Smooth muscle cell (in vitro differentiated cells): ENCODE measurements around the gene MCCD1. TPM values are rescaled to one million over a fixed set of nuclear protein-coding genes. Genes with fewer than 3 reads are reported as not detected.

Experiments used
- DNase-seq: peaks from one replicate; lab custom pipeline; 2025; ENCODE audit not compliant: unreplicated experiment; lab: John Stamatoyannopoulos, UW
- H2AFZ ChIP-seq: fragments of 200-600 bp; sonication (generic); 2 replicates; pipeline ENCODE4 v1.6.0; 2016; ENCODE audit warnings: antibody characterized with exemption, low read depth, mild to moderate bottlenecking
- H3F3A ChIP-seq: fragments of 200-600 bp; sonication (generic); 2 replicates; pipeline ENCODE4 v1.6.0; 2017; ENCODE audit warnings: antibody characterized with exemption, low read depth
- H3K27ac ChIP-seq: fragments of 200-600 bp; sonication (generic); 2 replicates; pipeline ENCODE4 v1.5.1; 2016; ENCODE audit warnings: low read depth, mild to moderate bottlenecking
- H3K27me3 ChIP-seq: fragments of 200-600 bp; sonication (generic); 2 replicates; pipeline ENCODE4 v1.6.1; 2016; ENCODE audit warnings: low read depth, mild to moderate bottlenecking
- H3K36me3 ChIP-seq: fragments of 200-600 bp; sonication (generic); 2 replicates; pipeline ENCODE4 v1.5.1; 2016; ENCODE audit warnings: low read depth
- H3K4me1 ChIP-seq: fragments of 200-600 bp; sonication (generic); 2 replicates; pipeline ENCODE4 v1.5.1; 2016; ENCODE audit warnings: low read depth
- H3K4me2 ChIP-seq: fragments of 200-600 bp; sonication (generic); 2 replicates; pipeline ENCODE4 v1.6.0; 2016; ENCODE audit warnings: mild to moderate bottlenecking
- H3K4me3 ChIP-seq: fragments of 200-600 bp; sonication (generic); 2 replicates; pipeline ENCODE4 v1.5.1; 2016; ENCODE audit warnings: mild to moderate bottlenecking
- H3K79me2 ChIP-seq: fragments of 200-600 bp; sonication (generic); 2 replicates; pipeline ENCODE4 v1.6.0; 2016; ENCODE audit warnings: low read depth, mild to moderate bottlenecking
- H3K9ac ChIP-seq: fragments of 200-600 bp; sonication (generic); 2 replicates; pipeline ENCODE4 v1.6.0; 2016; ENCODE audit warnings: low read depth
- H3K9me3 ChIP-seq: fragments of 200-600 bp; sonication (generic); replicated peaks from 2 replicates; pipeline ENCODE4 v1.5.1; 2016; ENCODE audit warnings: low read depth
- H4K20me1 ChIP-seq: fragments of 200-600 bp; sonication (generic); 2 replicates; pipeline ENCODE4 v1.6.0; 2016; ENCODE audit warnings: low read depth
- WGBS: methylation state at CpG from one replicate; pipeline ENCODE4 v1.1.7; 2016; ENCODE audit warnings: low lambda C conversion rate; 5-methylcytosine and 5-hydroxymethylcytosine counted together
- polyA plus RNA-seq: library from polyadenylated mRNA; unstranded; fragments of >200 nt; fragmentation: Nextera tagmentation; extraction: Ambion mirVana; gene quantifications from 2 replicates; pipeline ENCODE4 v1.2.1, GENCODE V29; 2016
- total RNA-seq: library from RNA; depleted of rRNA; stranded (reverse); fragments of >200 nt; gene quantifications from 2 replicates; pipeline ENCODE4 v1.2.3, GENCODE V29; 2014
- TF ChIP-seq, protein P1 (sequence below): fragments of 200-600 bp; sonication (generic); IDR thresholded peaks from 2 replicates; pipeline ENCODE4 v1.5.1; 2017; ENCODE audit warnings: borderline replicate concordance, mild to moderate bottlenecking, antibody characterized with exemption; ENCODE audit not compliant: insufficient read depth, poor library complexity, severe bottlenecking

The MCCD1 gene
- total and polyA plus RNA-seq, 2 experiments from 2014 or later: not detected

DNA sequence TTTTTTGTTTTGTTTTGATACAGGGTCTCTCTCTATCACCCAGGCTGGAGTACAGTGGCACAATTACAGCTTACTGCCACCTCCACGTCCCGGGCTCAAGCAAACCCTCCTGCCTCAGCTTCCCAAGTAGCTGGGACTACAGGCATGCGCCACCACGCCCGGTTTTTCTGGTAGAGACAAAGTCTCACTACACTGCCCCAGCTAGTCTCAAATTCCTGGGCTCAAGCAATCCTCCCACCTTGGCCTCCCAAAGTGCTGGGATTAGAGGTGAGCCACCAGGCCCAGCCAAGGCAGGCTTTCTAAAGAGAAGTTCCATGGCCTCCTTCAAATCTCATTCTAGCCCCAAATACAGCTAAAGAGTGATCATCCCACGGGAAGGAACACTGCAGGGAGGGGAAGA lies 5.2 kb downstream of the MCCD1 start:
- TF ChIP-seq, protein P1, sequence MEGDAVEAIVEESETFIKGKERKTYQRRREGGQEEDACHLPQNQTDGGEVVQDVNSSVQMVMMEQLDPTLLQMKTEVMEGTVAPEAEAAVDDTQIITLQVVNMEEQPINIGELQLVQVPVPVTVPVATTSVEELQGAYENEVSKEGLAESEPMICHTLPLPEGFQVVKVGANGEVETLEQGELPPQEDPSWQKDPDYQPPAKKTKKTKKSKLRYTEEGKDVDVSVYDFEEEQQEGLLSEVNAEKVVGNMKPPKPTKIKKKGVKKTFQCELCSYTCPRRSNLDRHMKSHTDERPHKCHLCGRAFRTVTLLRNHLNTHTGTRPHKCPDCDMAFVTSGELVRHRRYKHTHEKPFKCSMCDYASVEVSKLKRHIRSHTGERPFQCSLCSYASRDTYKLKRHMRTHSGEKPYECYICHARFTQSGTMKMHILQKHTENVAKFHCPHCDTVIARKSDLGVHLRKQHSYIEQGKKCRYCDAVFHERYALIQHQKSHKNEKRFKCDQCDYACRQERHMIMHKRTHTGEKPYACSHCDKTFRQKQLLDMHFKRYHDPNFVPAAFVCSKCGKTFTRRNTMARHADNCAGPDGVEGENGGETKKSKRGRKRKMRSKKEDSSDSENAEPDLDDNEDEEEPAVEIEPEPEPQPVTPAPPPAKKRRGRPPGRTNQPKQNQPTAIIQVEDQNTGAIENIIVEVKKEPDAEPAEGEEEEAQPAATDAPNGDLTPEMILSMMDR: no peak
- H3K4me3 ChIP-seq: no peak overlapping the region
- H3K27me3 ChIP-seq: no peaks in the 10 kb centered on the region
- H3K36me3 ChIP-seq: peaks cover 27% of the 10 kb centered on the region
- no peaks in the 10 kb centered on the region for H3K9me3 ChIP-seq
- peaks cover 35% of the 10 kb centered on the region for H3F3A ChIP-seq
- peaks cover 97% of the 10 kb centered on the region for H4K20me1 ChIP-seq
- H2AFZ ChIP-seq: no peak overlapping the region
- peaks cover 3% of the 10 kb centered on the region for H3K4me1 ChIP-seq
- H3K9ac ChIP-seq: no peak overlapping the region
- H3K79me2 ChIP-seq: peaks cover 38% of the 10 kb centered on the region
- 98% methylated on average over 6 of the region's 6 CpGs for WGBS
- no peak overlapping the region for H3K27ac ChIP-seq
- no peak overlapping the region for H3K4me2 ChIP-seq
- no peak for DNase-seq

DNA sequence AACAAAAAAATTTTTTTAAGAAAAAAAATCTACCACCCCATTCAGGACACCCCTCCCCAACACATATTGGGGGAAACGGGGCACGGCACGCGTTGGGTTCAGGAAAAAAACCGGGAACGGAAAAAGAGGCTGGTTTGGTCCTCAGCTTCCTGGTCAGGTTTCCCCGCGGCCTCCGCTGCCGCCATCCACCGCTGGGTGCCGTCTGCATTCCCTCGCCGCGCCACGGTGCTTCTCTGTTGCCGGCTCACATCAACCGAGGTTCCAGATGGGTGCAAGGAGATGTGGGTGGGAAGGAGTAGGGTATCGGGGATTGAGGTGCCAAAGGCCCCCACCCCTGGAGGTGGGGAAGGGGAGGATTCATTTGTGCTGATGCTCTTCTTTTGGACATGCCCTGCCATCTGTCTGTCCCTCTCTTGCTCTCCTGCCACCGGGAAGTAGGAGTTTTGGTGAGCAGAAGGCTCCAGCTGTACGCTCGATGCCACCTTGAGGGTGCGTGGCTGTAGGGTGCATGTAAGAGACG lies 5.8 kb downstream of the MCCD1 start:
- Histone ChIP-seq H3K4me3 (no peak overlapping the region), H3K9ac (no peak overlapping the region), H3F3A (peaks cover 40% of the 10 kb centered on the region), H4K20me1 (peaks cover 100% of the 10 kb centered on the region), H3K79me2 (peaks cover 43% of the 10 kb centered on the region), H3K4me2 (no peak overlapping the region), H3K27me3 (no peaks in the 10 kb centered on the region), H2AFZ (no peak overlapping the region), H3K36me3 (peaks cover 27% of the 10 kb centered on the region), H3K27ac (no peak overlapping the region), H3K4me1 (peaks cover 9% of the 10 kb centered on the region), H3K9me3 (no peaks in the 10 kb centered on the region)
- DNase-seq: no peak
- TF ChIP-seq, protein P1: no peak
- 94% methylated on average over 24 of the region's 24 CpGs for WGBS

DNA sequence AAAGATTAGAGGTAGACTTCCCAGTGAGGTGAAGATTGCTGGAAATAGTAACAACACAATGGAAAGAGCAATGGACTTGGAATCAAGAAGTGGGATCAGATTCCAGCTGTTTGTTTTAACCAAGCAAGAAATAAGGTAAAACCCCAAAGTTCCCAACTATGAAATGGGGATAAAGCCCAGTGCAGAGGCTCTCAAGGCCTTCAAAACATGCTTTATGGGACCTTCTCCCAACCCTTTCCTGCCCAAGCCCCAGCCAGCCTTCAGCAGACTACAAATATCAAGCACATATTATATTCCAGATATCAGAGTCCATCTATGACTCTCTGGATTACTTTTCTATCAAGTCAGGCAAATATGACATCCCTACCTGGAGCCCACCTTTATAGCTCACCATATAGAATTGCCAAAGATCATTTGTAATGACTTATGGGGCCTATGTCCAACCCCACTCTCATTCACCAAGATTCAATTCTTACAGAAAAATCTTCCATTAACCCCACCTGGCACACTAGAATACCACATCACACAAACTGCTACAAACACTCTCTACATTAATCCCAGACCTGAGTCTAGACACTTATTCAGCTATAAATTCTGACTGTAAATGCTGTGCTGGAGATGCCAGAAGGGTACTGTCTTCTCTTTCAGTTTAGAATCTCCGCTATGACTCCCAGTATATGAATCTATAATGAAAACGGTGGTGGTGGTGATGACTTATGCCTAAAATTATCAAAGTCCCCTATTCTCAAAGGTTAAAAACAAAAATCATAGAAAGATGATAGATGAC lies 7.0 kb downstream of the MCCD1 start:
- H3K27ac ChIP-seq: no peak overlapping the region
- peaks cover 55% of the 10 kb centered on the region for H3K79me2 ChIP-seq
- H3K4me2 ChIP-seq: no peak overlapping the region
- TF ChIP-seq, protein P1: no peak
- H3K9me3 ChIP-seq: no peaks in the 10 kb centered on the region
- peaks cover 27% of the 10 kb centered on the region for H3K36me3 ChIP-seq
- DNase-seq: no peak
- 50% methylated on average over 2 of the region's 2 CpGs for WGBS
- no peak overlapping the region for H3K4me3 ChIP-seq
- H3K4me1 ChIP-seq: peaks cover 20% of the 10 kb centered on the region
- H3F3A ChIP-seq: peaks cover 35% of the 10 kb centered on the region
- no peaks in the 10 kb centered on the region for H3K27me3 ChIP-seq
- H4K20me1 ChIP-seq: peaks cover 100% of the 10 kb centered on the region
- H2AFZ ChIP-seq: no peak overlapping the region
- H3K9ac ChIP-seq: no peak overlapping the region
